ENCODE results near the gene PRDM16.

DNA sequence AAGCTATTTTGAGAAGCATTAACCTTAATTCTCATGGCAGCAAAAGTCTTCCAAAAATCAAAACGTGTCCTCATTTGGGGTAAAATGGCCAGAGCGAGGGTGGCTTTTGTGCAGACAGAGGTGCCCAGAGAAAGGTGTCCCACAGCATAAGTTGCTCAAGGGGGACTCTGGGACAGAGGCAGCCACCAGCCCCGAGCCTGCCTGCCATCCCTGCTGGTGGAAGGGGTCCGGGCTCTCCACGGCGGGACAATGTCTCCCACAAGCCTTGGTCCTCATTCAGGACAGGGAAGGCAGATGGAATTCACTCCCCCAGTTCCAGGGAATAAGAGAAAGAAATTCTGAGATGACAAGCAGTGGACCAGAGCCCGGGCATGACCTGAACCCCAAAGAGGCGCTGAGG, 372.9 kb downstream of the PRDM16 start:
- TF ChIP-seq SUZ12 (IDR thresholded peaks at IDR 0.05; ENCODE audit: extremely low read depth, insufficient read depth, insufficient read length): no peak
- TF ChIP-seq ZNF274 (IDR thresholded peaks at IDR 0.05; ENCODE audit: low read depth, low read length): no peak
- TF ChIP-seq YY1 (IDR thresholded peaks at IDR 0.05; ENCODE audit: insufficient read depth, insufficient read length): no peak
